GM21367 (cell line): ENCODE data around the gene SBDS.
"Not testable (repeated sequence)": the region's sequence is repeated elsewhere in the genome, so short reads cannot be mapped to it uniquely, and the experiment has no call there.

Source experiments
- ATAC-seq: cut with Tn5 transposase; IDR thresholded peaks from one replicate; pipeline ENCODE4 v1.9.1; 2021; ENCODE audit not compliant: unreplicated experiment

The SBDS gene

GRCh38 chr7:66995050-66995776 lies at the start of gene SBDS:
Gene SBDS (minus strand): TSS chr7:66995586. CDS start chr7:66995417, 169 bp downstream.
- peak; percentile 40 for ATAC-seq

- ATAC-seq = not testable (repeated sequence)
Measured at GRCh38 chr7:67043559-67043930, 48.2 kb upstream of the SBDS start.

- ATAC-seq = not testable (repeated sequence)
Measured at GRCh38 chr7:67042781-67043558, 47.6 kb upstream of the SBDS start.

- not testable (repeated sequence) for ATAC-seq
Measured at GRCh38 chr7:67040832-67041231, 45.4 kb upstream of the SBDS start.

GRCh38 chr7:67036432-67037395 lies 41.3 kb upstream of the SBDS start:
- ATAC-seq = not testable (repeated sequence)

DNA sequence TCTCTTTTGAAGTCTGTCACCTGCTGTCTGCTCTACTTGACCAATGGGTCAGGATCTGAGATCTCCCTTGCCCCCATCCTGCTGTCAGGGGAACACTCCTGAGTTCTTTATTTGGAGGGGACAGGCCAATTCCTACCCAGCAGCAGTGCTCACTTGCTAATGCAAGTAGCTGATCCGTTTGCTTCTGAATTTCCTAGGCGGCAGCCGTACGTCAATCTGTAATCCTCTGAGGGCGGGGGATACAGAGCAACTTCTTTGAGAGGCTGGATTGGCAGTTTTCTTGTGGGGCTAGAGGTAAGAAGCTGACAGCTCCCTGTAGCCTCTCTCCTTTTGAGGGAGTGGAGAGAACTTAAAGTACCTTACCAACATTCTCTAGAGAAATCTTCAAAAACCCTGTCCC lies 37.9 kb upstream of the SBDS start:
- no peak for ATAC-seq

DNA sequence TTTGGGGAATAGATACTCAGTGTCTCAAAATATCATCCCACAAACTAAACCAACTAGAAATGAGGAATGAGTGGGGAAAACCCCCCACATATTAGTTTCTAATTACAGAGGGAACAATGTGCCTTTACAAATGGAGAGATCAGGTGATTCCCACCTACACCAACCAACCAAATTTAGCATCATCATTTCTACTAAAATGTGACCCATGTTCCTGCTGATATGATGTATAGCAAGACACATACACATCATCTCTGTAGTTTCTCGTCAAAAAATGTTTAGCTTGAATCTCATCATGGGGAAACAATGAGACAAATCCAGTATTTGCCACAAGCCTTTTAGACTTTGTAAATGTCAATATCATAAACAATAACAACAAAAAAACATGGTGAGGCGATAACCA lies 36.3 kb upstream of the SBDS start:
- ATAC-seq = not testable (repeated sequence)

GRCh38 chr7:67025459-67025858 lies 30.1 kb upstream of the SBDS start:
- ATAC-seq = not testable (repeated sequence)

DNA sequence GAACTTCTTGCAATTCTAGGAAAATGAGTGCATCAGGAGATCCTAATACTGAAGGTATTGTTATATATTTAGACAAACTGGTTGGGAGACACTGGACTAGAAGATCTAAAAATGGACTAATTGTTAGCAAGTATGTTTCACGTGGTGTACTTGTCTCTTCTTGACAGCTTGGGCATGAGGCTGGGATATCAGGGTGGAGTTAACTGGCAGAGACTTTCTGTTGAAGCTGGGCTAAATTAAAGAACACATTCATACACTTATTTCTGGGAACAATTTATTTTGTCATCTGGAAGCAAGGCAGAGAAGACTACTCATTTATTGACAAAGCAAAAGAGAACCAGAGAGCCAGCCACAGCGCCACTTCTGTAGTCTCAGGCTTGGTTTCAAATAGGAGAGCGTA lies 27.1 kb upstream of the SBDS start:
- ATAC-seq = no peak

- no peak for ATAC-seq
Measured at GRCh38 chr7:67021260-67021659, 25.9 kb upstream of the SBDS start.

GRCh38 chr7:67019562-67020390 lies 24.4 kb upstream of the SBDS start:
- ATAC-seq = no peak

- no peak for ATAC-seq
Measured at GRCh38 chr7:67018940-67019339, 23.6 kb upstream of the SBDS start.

GRCh38 chr7:67017971-67018370 lies 22.6 kb upstream of the SBDS start:
- not testable (repeated sequence) for ATAC-seq

DNA sequence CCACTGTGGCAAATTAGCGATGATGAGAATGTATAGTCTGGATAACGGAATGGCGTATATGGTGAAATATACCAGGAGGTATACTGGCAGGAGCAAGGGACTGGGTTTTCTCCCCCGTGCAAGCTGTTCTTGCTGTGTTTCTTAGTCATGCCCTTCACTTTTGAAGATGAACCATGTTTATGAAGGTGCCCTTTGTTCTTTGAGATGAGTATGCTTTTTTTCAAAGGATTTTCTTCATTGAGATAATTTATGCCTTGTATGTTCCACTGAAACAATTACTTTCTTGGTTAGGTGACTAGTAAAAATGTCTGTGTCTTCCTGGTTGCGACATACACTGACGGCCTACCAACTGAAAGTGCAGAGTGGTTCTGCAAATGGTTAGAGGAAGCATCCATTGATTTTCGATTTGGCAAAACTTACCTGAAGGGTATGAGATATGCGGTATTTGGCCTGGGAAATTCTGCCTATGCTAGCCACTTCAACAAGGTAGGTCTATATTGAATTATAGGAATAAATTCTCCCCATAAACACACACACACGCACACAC lies 18.8 kb upstream of the SBDS start:
- not testable (repeated sequence) for ATAC-seq

- ATAC-seq = not testable (repeated sequence)
Measured at GRCh38 chr7:67009677-67010076, 14.3 kb upstream of the SBDS start.

- ATAC-seq = no peak
Measured at GRCh38 chr7:67008260-67008659, 12.9 kb upstream of the SBDS start.

- no peak for ATAC-seq
Measured at GRCh38 chr7:67006965-67007364, 11.6 kb upstream of the SBDS start.

GRCh38 chr7:67004145-67004544 lies 8.8 kb upstream of the SBDS start:
- not testable (repeated sequence) for ATAC-seq

- ATAC-seq = not testable (repeated sequence)
Measured at GRCh38 chr7:67000601-67001258, 5.3 kb upstream of the SBDS start.
